Upper lobe of right lung (tissue), 1 donor: Measurements from ENCODE around the gene TMEM72. TPM values are rescaled to one million over a fixed set of nuclear protein-coding genes. Genes with fewer than 3 reads are reported as not detected.

Source experiments
- ATAC-seq: fragments of 200-7000 bp; cut with Tn5 transposase; one replicate; pipeline ENCODE4 v1.9.1; 2020; ENCODE audit warnings: mild to moderate bottlenecking, moderate library complexity
- DNase-seq: peaks from one replicate; pipeline ENCODE4 v3.0.0-alpha.2; 2020
- H3K27ac ChIP-seq: fragments of 200-600 bp; one replicate; pipeline ENCODE4 v1.8.0; 2022
- H3K27me3 ChIP-seq: fragments of 200-600 bp; one replicate; pipeline ENCODE4 v1.8.0; 2022; ENCODE audit warnings: mild to moderate bottlenecking
- H3K36me3 ChIP-seq: fragments of 200-600 bp; one replicate; pipeline ENCODE4 v1.8.0; 2022
- H3K4me1 ChIP-seq: fragments of 200-600 bp; one replicate; pipeline ENCODE4 v1.8.0; 2022
- H3K4me3 ChIP-seq: fragments of 200-600 bp; one replicate; pipeline ENCODE4 v1.8.0; 2022; ENCODE audit warnings: mild to moderate bottlenecking
- H3K9me3 ChIP-seq: fragments of 200-600 bp; one replicate; pipeline ENCODE4 v1.8.0; 2022
- intact Hi-C: fragments of 100-400 bp; cut with DNase I; formaldehyde crosslinking; loops from one replicate; pipeline ENCODE4 v1.11.0; 2022
- total RNA-seq: library from RNA; stranded (reverse); fragmentation: NEBNext Ultra II Directional; extraction: Animal tissue kit (Norgen Biotek cat#: 25700); gene quantifications from one replicate; pipeline ENCODE4 v1.2.1, GENCODE V29; 2021
- TF ChIP-seq, protein P1 (sequence below): fragments of 200-600 bp; IDR thresholded peaks from one replicate; pipeline ENCODE4 v1.8.0; 2022; ENCODE audit warnings: antibody characterized with exemption
- donor health status: DM: no; HTN: yes; CAD: no; lungs with severe emphysema.

TMEM72 gene
- total RNA-seq, 1 donor from 2014 or later = not detected

DNA sequence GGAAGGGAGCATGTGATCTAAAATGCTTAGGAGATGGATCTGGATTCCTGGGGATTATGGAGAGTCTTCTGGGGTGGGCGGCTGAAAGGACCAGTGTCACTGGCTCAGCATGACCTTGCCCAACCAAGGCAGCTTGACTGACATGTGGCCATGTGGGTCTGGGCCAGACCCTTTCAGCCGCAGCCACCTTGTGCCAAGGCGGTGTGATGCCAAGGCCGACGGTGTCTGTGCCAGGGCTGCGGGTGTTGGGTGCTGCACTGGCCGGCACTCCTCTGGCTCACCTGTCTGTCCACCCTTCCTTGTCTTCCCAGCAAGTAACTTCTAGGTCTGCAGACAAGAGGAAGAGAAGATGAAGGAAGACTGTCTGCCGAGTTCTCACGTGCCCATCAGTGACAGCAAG, 58.7 kb downstream of the TMEM72 start:
- Histone ChIP-seq H3K4me3 (no peak overlapping the region), H3K9me3 (no peaks in the 10 kb centered on the region), H3K27ac (peak overlapping the region; percentile 6), H3K36me3 (no peaks in the 10 kb centered on the region), H3K4me1 (peaks cover 51% of the 10 kb centered on the region), H3K27me3 (no peaks in the 10 kb centered on the region)
- ATAC-seq = no peak
- no peak for DNase-seq
- TF ChIP-seq, protein P1, sequence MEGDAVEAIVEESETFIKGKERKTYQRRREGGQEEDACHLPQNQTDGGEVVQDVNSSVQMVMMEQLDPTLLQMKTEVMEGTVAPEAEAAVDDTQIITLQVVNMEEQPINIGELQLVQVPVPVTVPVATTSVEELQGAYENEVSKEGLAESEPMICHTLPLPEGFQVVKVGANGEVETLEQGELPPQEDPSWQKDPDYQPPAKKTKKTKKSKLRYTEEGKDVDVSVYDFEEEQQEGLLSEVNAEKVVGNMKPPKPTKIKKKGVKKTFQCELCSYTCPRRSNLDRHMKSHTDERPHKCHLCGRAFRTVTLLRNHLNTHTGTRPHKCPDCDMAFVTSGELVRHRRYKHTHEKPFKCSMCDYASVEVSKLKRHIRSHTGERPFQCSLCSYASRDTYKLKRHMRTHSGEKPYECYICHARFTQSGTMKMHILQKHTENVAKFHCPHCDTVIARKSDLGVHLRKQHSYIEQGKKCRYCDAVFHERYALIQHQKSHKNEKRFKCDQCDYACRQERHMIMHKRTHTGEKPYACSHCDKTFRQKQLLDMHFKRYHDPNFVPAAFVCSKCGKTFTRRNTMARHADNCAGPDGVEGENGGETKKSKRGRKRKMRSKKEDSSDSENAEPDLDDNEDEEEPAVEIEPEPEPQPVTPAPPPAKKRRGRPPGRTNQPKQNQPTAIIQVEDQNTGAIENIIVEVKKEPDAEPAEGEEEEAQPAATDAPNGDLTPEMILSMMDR = no peak
- intact Hi-C loops = loop anchor here (5.0 kb wide), 1 partner anchor 38 kb away; no protein-coding TSS in a partner anchor

DNA sequence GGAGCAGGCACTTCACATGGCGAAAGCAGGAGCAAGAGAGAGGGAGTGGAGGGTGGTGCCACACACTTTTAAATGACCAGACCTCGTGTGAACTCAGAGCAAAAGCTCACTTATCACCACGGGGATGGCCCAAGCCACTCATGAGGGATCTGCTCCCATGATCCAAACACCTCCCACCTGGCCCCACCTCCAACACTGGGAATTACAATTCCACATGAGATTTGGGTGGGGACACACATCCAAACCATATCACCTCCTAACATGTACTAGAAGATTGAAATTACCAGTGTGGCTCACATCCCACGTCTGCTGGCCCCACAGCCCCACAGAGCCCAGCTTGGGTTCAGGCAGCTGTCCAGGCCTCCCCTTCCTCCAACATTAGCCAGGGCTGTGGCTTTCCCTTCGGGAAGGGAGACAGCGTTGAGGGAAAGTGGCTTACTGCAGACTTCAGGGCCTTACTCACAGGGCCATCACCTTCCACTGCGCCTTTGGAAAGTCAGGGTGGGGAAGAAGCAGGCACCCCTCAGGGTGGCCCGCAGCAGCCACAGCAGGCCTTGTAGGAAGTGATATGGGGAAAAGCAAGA, 59.8 kb downstream of the TMEM72 start:
- TF ChIP-seq, protein P1 = no peak
- H3K4me1 ChIP-seq = peaks cover 45% of the 10 kb centered on the region
- no peak overlapping the region for H3K4me3 ChIP-seq
- intact Hi-C loops = loop anchor here (5.0 kb wide), 1 partner anchor 39 kb away; no protein-coding TSS in a partner anchor
- H3K36me3 ChIP-seq = no peaks in the 10 kb centered on the region
- H3K27me3 ChIP-seq = no peaks in the 10 kb centered on the region
- ATAC-seq (no peak), DNase-seq (no peak)
- no peak overlapping the region for H3K27ac ChIP-seq
- no peaks in the 10 kb centered on the region for H3K9me3 ChIP-seq

DNA sequence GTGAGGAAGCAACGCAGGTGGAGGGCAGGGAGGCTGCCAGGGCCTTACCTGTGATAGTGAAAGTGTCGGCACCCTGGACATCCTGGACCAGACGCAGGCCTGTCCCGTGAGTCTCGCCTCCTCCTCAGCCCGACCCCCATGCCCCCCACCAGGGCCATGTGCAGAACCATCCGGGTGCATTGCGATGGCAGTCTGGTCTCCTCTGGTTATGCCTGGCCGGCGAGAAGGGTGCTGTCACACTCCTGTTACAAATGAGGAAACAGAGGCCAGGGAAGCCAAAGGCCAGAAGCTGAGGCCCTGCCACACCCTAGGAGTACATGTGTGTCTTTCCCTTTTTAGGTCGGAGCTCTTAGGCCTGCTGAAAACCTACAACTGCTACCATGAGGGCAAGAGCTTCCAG, 60.3 kb downstream of the TMEM72 start:
- Histone ChIP-seq H3K36me3 (peaks cover 3% of the 10 kb centered on the region), H3K27ac (no peak overlapping the region), H3K4me1 (peaks cover 43% of the 10 kb centered on the region), H3K27me3 (no peaks in the 10 kb centered on the region), H3K9me3 (no peaks in the 10 kb centered on the region), H3K4me3 (no peak overlapping the region)
- ATAC-seq (no peak), DNase-seq (no peak)
- intact Hi-C loops = loop anchor here (5.0 kb wide), 1 partner anchor 39 kb away; no protein-coding TSS in a partner anchor
- TF ChIP-seq, protein P1 = no peak

DNA sequence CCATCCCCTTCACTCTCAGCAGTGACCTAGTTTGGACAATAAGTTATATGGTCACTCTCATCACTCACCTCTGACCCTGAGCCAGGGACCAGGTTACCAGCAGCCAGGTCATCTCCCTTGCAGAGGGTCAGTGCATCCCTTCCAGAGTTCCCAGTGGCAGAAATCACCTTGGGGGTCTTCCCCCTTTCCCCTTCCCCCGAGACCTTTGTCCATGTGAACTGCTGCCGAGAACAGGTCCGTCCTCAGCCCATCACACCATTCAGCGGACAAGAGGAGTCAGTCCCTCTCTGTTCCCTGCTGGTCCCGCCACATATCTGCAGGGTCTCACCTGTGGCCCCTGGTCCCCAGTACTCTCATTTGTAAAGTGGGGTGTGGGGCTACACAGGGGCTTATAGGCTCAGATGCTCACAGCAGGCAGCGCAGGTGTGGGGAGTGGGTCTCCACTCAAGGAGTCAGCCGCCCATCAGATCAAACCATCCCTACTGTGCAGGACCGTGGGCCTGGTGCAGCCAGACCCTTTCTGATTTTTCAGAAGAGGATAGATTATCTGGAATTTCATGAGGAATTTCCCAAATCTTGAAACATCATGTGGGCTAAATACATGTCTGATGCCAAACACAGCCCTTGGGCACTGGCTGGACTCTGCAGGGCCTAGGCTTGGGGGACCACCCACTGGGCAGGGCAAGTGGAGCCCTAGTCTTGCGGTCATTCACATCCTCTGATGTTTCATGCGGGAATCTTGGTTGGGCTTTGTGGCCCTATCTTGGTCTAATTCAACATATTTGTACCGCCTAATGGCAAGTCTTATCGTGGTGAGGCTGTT, 61.0 kb downstream of the TMEM72 start:
- no peak for DNase-seq
- H3K4me3 ChIP-seq = no peak overlapping the region
- no peaks in the 10 kb centered on the region for H3K27me3 ChIP-seq
- H3K9me3 ChIP-seq = no peaks in the 10 kb centered on the region
- H3K4me1 ChIP-seq = peaks cover 40% of the 10 kb centered on the region
- peak overlapping the region; percentile 81 for H3K27ac ChIP-seq
- no peak for ATAC-seq
- intact Hi-C loops = loop anchor here (5.0 kb wide), 1 partner anchor 40 kb away; no protein-coding TSS in a partner anchor
- peaks cover 10% of the 10 kb centered on the region for H3K36me3 ChIP-seq
- TF ChIP-seq, protein P1 = no peak

DNA sequence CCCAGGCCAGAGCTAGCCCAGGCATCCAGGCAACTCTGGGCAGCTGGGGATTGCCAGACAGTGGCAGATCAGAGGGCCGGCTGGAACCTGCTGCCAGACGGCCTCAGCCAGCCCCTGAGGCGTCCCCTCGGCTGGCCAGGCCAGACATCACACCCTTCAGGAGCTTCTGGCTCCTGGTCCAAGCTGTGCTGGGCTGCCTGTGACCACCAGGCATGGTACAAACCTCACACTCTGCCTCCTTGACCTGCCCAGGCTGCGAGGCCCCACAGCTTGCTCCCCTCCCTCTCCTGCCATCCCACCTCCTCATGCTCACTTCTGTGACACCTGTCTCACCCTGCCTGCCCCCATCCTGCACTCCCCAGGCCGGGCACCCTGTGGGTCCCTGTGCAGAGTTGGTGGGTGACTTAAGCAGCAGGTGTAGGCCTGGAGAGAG, 61.8 kb downstream of the TMEM72 start:
- Histone ChIP-seq H3K27ac (peak overlapping the region; percentile 81), H3K4me3 (no peak overlapping the region), H3K27me3 (no peaks in the 10 kb centered on the region), H3K9me3 (no peaks in the 10 kb centered on the region), H3K4me1 (peaks cover 43% of the 10 kb centered on the region), H3K36me3 (peaks cover 16% of the 10 kb centered on the region)
- intact Hi-C loops = loop anchor here (5.0 kb wide), 1 partner anchor 41 kb away; no protein-coding TSS in a partner anchor
- no peak for DNase-seq
- TF ChIP-seq, protein P1 = no peak
- ATAC-seq = no peak
